Measurements from ENCODE around the gene PTPRZ1. TPM values are rescaled to one million over a fixed set of nuclear protein-coding genes. Genes with fewer than 3 reads are reported as not detected.

Gene PTPRZ1
- total and polyA plus RNA-seq, 2 of the 4 experiments (the other 2 are of a cell fraction): not detected

- Histone ChIP-seq H3K4me3 (ENCODE audit: insufficient read depth, low read depth, low read length) (no peak overlapping the region), H3K27ac (ENCODE audit: insufficient read depth, low read length) (no peak overlapping the region), H3K9me3 (ENCODE audit: control insufficient read depth, insufficient read depth, low read length) (no peaks in the 10 kb centered on the region), H2BK120ac (ENCODE audit: low read depth, low read length) (no peak overlapping the region), H3K14ac (replicated peaks; ENCODE audit: low read depth, low read length) (no peak overlapping the region), H2AK9ac (replicated peaks; ENCODE audit: low read depth, low read length, poor library complexity) (no peak overlapping the region), H3K27me3 (ENCODE audit: control insufficient read depth, insufficient read depth, low read length) (no peaks in the 10 kb centered on the region), H4K8ac (ENCODE audit: low read depth in 2 of 2, low read length in 2 of 2) (no peak overlapping the region), H3K79me1 (ENCODE audit: low read depth in 1 of 2, low read length in 2 of 2) (no peaks in the 10 kb centered on the region), H2BK5ac (ENCODE audit: low read depth, low read length, poor library complexity, severe bottlenecking) (no peak overlapping the region), H4K5ac (ENCODE audit: low read depth, low read length) (no peak overlapping the region), H3K18ac (ENCODE audit: low read depth, low read length) (no peak overlapping the region), H3K23ac (ENCODE audit: low read depth, low read length) (no peak overlapping the region), H3K56ac (ENCODE audit: extremely low read depth, insufficient read depth, low read length) (no peak overlapping the region), H4K20me1 (ENCODE audit: insufficient read depth, low read length) (no peaks in the 10 kb centered on the region), H3K4me1 (ENCODE audit: control insufficient read depth, insufficient read depth, low read length) (no peaks in the 10 kb centered on the region), H2BK20ac (ENCODE audit: low read depth, low read length) (no peak overlapping the region), H3K36me3 (ENCODE audit: control insufficient read depth, insufficient read depth, low read length) (no peaks in the 10 kb centered on the region), H3K4me2 (ENCODE audit: low read depth, low read length) (no peak overlapping the region), H2AFZ (replicated peaks; ENCODE audit: low read length, poor library complexity) (no peak overlapping the region), H4K91ac (ENCODE audit: insufficient read depth, low read depth, low read length) (no peak overlapping the region), H3K4ac (ENCODE audit: low read depth, low read length) (no peak overlapping the region), H2BK15ac (ENCODE audit: low read depth, low read length) (no peak overlapping the region), H2AK5ac (ENCODE audit: low read depth, low read length) (no peak overlapping the region), H3K9ac (ENCODE audit: low read depth, low read length) (no peak overlapping the region), H3K9me1 (ENCODE audit: insufficient read depth, low read length) (no peaks in the 10 kb centered on the region)
- dilution Hi-C loops (cut with HindIII; ENCODE audit: low sequenced_read_pairs, unreplicated experiment) (no loop called here), intact Hi-C loops (cut with micrococcal nuclease) (no loop called here), in situ Hi-C loops (cut with MboI; ENCODE audit: low sequenced_read_pairs) (no loop called here)
- DNase-seq: no peak
- BruUV-seq (replicated peaks): no TSS peak
- no CpG with 5 or more reads among the region's 5 CpGs for WGBS, 2 experiments (ENCODE audit: extremely low coverage in 2 of 2, insufficient read length in 1 of 2)
- ChIA-PET POLR2A (ENCODE audit: unreplicated experiment) (no interaction called here), CTCF (no interaction called here)
- ATAC-seq (ENCODE audit: low read depth): no peak
- TF ChIP-seq MAFK (IDR thresholded peaks at IDR 0.05; ENCODE audit: low read depth, low read length): no peak
- no peak for TF ChIP-seq FOS (IDR thresholded peaks at IDR 0.05; ENCODE audit: low read depth, low read length)
- TF ChIP-seq NFE2L2 (IDR thresholded peaks at IDR 0.05; ENCODE audit: low read depth, low read length): no peak
Observed at GRCh38 chr7:121831801-121832200, 41.2 kb upstream of the PTPRZ1 start.
